Activated T-helper 1 cell treated with anti-CD3 and anti-CD28 coated beads, Interleukin-12 subunit alpha, Interleukin-12 subunit beta, Interleukin-2, Interleukin-4 antibody, amounts not matched to agents 30 ng/mL and 10 ng/mL and 1 ng/mL, durations not matched to agents 14 hours and 24 hours and 36 hours (primary cell): ENCODE data around the gene NME1. TPM values are rescaled to one million over a fixed set of nuclear protein-coding genes. Genes with fewer than 3 reads are reported as not detected.
"Not testable (repeated sequence)": the region's sequence is repeated elsewhere in the genome, so short reads cannot be mapped to it uniquely, and the experiment has no call there.

Source experiments
- DNase-seq: peaks from one replicate; pipeline ENCODE4 v3.0.0; 2021; ENCODE audit warnings: low spot score
- H3K27ac Mint-ChIP-seq: one replicate; pipeline ENCODE4 v1.8.0; 2021; ENCODE audit warnings: mild to moderate bottlenecking, mixed read lengths
- H3K27me3 Mint-ChIP-seq: one replicate; pipeline ENCODE4 v1.8.0; 2022; ENCODE audit warnings: mild to moderate bottlenecking, moderate library complexity, mixed read lengths; ENCODE audit not compliant: insufficient read depth
- H3K36me3 Mint-ChIP-seq: one replicate; pipeline ENCODE4 v1.8.0; 2021; ENCODE audit warnings: low read depth, mixed read lengths
- H3K4me1 Mint-ChIP-seq: one replicate; pipeline ENCODE4 v1.8.0; 2021; ENCODE audit warnings: low read depth, mixed read lengths
- H3K4me3 Mint-ChIP-seq: one replicate; pipeline ENCODE4 v1.8.0; 2021; ENCODE audit warnings: mild to moderate bottlenecking, moderate library complexity, mixed read lengths
- H3K9me3 Mint-ChIP-seq: one replicate; pipeline ENCODE4 v1.8.0; 2021; ENCODE audit warnings: mixed read lengths
- intact Hi-C: fragments of 100-400 bp; cut with micrococcal nuclease; formaldehyde crosslinking; loops from one replicate; pipeline ENCODE4 v1.15.1; 2024
- total RNA-seq: library from RNA; stranded (reverse); gene quantifications from 2 replicates; pipeline ENCODE4 v1.2.3, GENCODE V29; 2022

The NME1 gene
- total RNA-seq, 1 donor from 2014 or later: 413 TPM

- intact Hi-C loops: loop anchor here (5.0 to 10.0 kb wide), 2 partner anchors 302 to 449 kb away; partner anchors contain the start of gene ANKRD40
- H3K36me3 Mint-ChIP-seq: peaks cover 25% of the 10 kb centered on the region
- H3K4me1 Mint-ChIP-seq: peaks cover 21% of the 10 kb centered on the region
- H3K27me3 Mint-ChIP-seq: no peaks in the 10 kb centered on the region
- H3K9me3 Mint-ChIP-seq: no peaks in the 10 kb centered on the region
- H3K27ac Mint-ChIP-seq: no peak overlapping the region
- DNase-seq: peak; percentile 8
- no peak overlapping the region for H3K4me3 Mint-ChIP-seq
Observed at GRCh38 chr17:51154176-51154575, 817 bp downstream of the NME1 start.

GRCh38 chr17:51155416-51155815, 2.1 kb downstream of the NME1 start:
- Mint-ChIP-seq H3K36me3 (peaks cover 32% of the 10 kb centered on the region), H3K4me1 (peaks cover 21% of the 10 kb centered on the region), H3K27ac (no peak overlapping the region), H3K4me3 (no peak overlapping the region), H3K9me3 (no peaks in the 10 kb centered on the region), H3K27me3 (no peaks in the 10 kb centered on the region)
- intact Hi-C loops: loop anchor here (10.0 kb wide), 1 partner anchor 451 kb away; the partner anchor contains the start of gene ANKRD40
- DNase-seq: no peak

GRCh38 chr17:51159604-51160003, 6.2 kb downstream of the NME1 start:
- intact Hi-C loops: loop anchor here (10.0 kb wide), 1 partner anchor 455 kb away; the partner anchor contains the start of gene ANKRD40
- H3K27me3 Mint-ChIP-seq: no peaks in the 10 kb centered on the region
- peaks cover 50% of the 10 kb centered on the region for H3K36me3 Mint-ChIP-seq
- peaks cover 21% of the 10 kb centered on the region for H3K4me1 Mint-ChIP-seq
- no peaks in the 10 kb centered on the region for H3K9me3 Mint-ChIP-seq
- no peak overlapping the region for H3K4me3 Mint-ChIP-seq
- no peak overlapping the region for H3K27ac Mint-ChIP-seq
- DNase-seq: no peak

GRCh38 chr17:51161541-51161940, 8.2 kb downstream of the NME1 start:
- H3K27ac Mint-ChIP-seq: no peak overlapping the region
- no peak for DNase-seq
- peaks cover 48% of the 10 kb centered on the region for H3K36me3 Mint-ChIP-seq
- intact Hi-C loops: no loop called here
- H3K27me3 Mint-ChIP-seq: peaks cover 1% of the 10 kb centered on the region
- peaks cover 25% of the 10 kb centered on the region for H3K4me1 Mint-ChIP-seq
- no peaks in the 10 kb centered on the region for H3K9me3 Mint-ChIP-seq
- H3K4me3 Mint-ChIP-seq: no peak overlapping the region

- Mint-ChIP-seq H3K27me3 (peaks cover 1% of the 10 kb centered on the region), H3K9me3 (no peaks in the 10 kb centered on the region), H3K4me1 (peaks cover 27% of the 10 kb centered on the region), H3K27ac (peak overlapping the region; percentile 98), H3K36me3 (peaks cover 51% of the 10 kb centered on the region), H3K4me3 (peak overlapping the region; percentile 98)
- DNase-seq: no peak
- intact Hi-C loops: no loop called here
Observed at GRCh38 chr17:51164911-51165679, 11.7 kb downstream of the NME1 start.

- DNase-seq: no peak
- Mint-ChIP-seq H3K4me3 (peak overlapping the region; percentile 98), H3K27ac (peak overlapping the region; percentile 98), H3K9me3 (no peaks in the 10 kb centered on the region), H3K27me3 (peaks cover 1% of the 10 kb centered on the region), H3K36me3 (peaks cover 49% of the 10 kb centered on the region), H3K4me1 (peaks cover 27% of the 10 kb centered on the region)
- intact Hi-C loops: loop anchor here (1.0 kb wide), 3 partner anchors 12 to 299 kb away; partner anchors contain the start of genes NME1 and TOB1
Observed at GRCh38 chr17:51165680-51166197, 12.4 kb downstream of the NME1 start.

- DNase-seq: peak; percentile 69
- H3K36me3 Mint-ChIP-seq: peaks cover 52% of the 10 kb centered on the region
- peaks cover 1% of the 10 kb centered on the region for H3K27me3 Mint-ChIP-seq
- intact Hi-C loops: loop anchor here (1.0 kb wide), 3 partner anchors 13 to 300 kb away; partner anchors contain the start of genes NME1 and TOB1
- peak within 1 kb of the TSS; percentile 98 for H3K27ac Mint-ChIP-seq
- H3K9me3 Mint-ChIP-seq: no peaks in the 10 kb centered on the region
- peak within 1 kb of the TSS; percentile 98 for H3K4me3 Mint-ChIP-seq
- H3K4me1 Mint-ChIP-seq: peaks cover 32% of the 10 kb centered on the region
Observed at GRCh38 chr17:51166198-51166986, 13.0 kb downstream of the NME1 start, which contains the start of gene NME2. Gene NME2 (plus strand): TSS chr17:51166411. CDS start chr17:51166831, 420 bp downstream.

- intact Hi-C loops: loop anchor here (1.0 kb wide), 5 partner anchors 14 to 301 kb away; partner anchors contain the start of genes MBTD1, NME1, TOB1 and UTP18
- Mint-ChIP-seq H3K36me3 (peaks cover 46% of the 10 kb centered on the region), H3K27ac (peak overlapping the region; percentile 89), H3K27me3 (peaks cover 1% of the 10 kb centered on the region), H3K4me1 (peaks cover 32% of the 10 kb centered on the region), H3K4me3 (peak overlapping the region; percentile 94), H3K9me3 (no peaks in the 10 kb centered on the region)
- DNase-seq: peak; percentile 57
Observed at GRCh38 chr17:51166987-51167931, 13.9 kb downstream of the NME1 start.

GRCh38 chr17:51169340-51169739, 16.0 kb downstream of the NME1 start:
- no peak for DNase-seq
- Mint-ChIP-seq H3K27me3 (peaks cover 1% of the 10 kb centered on the region), H3K36me3 (peaks cover 46% of the 10 kb centered on the region), H3K9me3 (no peaks in the 10 kb centered on the region), H3K4me3 (peak overlapping the region; percentile 43), H3K4me1 (peaks cover 32% of the 10 kb centered on the region), H3K27ac (no peak overlapping the region)
- intact Hi-C loops: no loop called here

GRCh38 chr17:51170736-51171135, 17.4 kb downstream of the NME1 start:
- Mint-ChIP-seq H3K36me3 (peaks cover 41% of the 10 kb centered on the region), H3K9me3 (no peaks in the 10 kb centered on the region), H3K4me1 (peaks cover 20% of the 10 kb centered on the region), H3K4me3 (no peak overlapping the region), H3K27ac (no peak overlapping the region), H3K27me3 (peaks cover 1% of the 10 kb centered on the region)
- intact Hi-C loops: no loop called here
- no peak for DNase-seq

GRCh38 chr17:51172030-51172429, 18.7 kb downstream of the NME1 start:
- Mint-ChIP-seq H3K4me1 (peaks cover 16% of the 10 kb centered on the region), H3K36me3 (peaks cover 38% of the 10 kb centered on the region)
- H3K27ac Mint-ChIP-seq, H3K4me3 Mint-ChIP-seq, H3K9me3 Mint-ChIP-seq, intact Hi-C loops, H3K27me3 Mint-ChIP-seq, DNase-seq: not testable (repeated sequence)

GRCh38 chr17:51180486-51180885, 27.1 kb downstream of the NME1 start:
- Mint-ChIP-seq H3K4me1 (no peaks in the 10 kb centered on the region), H3K36me3 (peaks cover 13% of the 10 kb centered on the region), H3K27me3 (no peaks in the 10 kb centered on the region), H3K9me3 (no peaks in the 10 kb centered on the region), H3K4me3 (no peak overlapping the region), H3K27ac (no peak overlapping the region)
- intact Hi-C loops: no loop called here
- no peak for DNase-seq
